HG03575 (cell line): ENCODE measurements around the gene RSPO1.

Experiments used
- ATAC-seq: cut with Tn5 transposase; IDR thresholded peaks from one replicate; pipeline ENCODE4 v1.9.1; 2021; ENCODE audit not compliant: unreplicated experiment, insufficient number of reproducible peaks, low FRiP score; ENCODE audit errors: extremely low read depth

The RSPO1 gene

GRCh38 chr1:37658486-37658885, 23.8 kb upstream of the RSPO1 start:
- no peak for ATAC-seq

- no peak for ATAC-seq
Observed at GRCh38 chr1:37657620-37658412, 23.1 kb upstream of the RSPO1 start.

- ATAC-seq, result no peak
Observed at GRCh38 chr1:37656881-37657280, 22.2 kb upstream of the RSPO1 start.

GRCh38 chr1:37656026-37656425, 21.3 kb upstream of the RSPO1 start:
- ATAC-seq, result no peak

GRCh38 chr1:37655274-37655673, 20.6 kb upstream of the RSPO1 start:
- ATAC-seq, result no peak

GRCh38 chr1:37653906-37654305, 19.2 kb upstream of the RSPO1 start:
- ATAC-seq, result no peak

- ATAC-seq, result no peak
Observed at GRCh38 chr1:37652976-37653375, 18.3 kb upstream of the RSPO1 start.

- ATAC-seq, result no peak
Observed at GRCh38 chr1:37651803-37652202, 17.1 kb upstream of the RSPO1 start.

- no peak for ATAC-seq
Observed at GRCh38 chr1:37650721-37651120, 16.0 kb upstream of the RSPO1 start.

- ATAC-seq, result no peak
Observed at GRCh38 chr1:37650173-37650572, 15.5 kb upstream of the RSPO1 start.

- ATAC-seq, result no peak
Observed at GRCh38 chr1:37647281-37647680, 12.6 kb upstream of the RSPO1 start.

GRCh38 chr1:37641059-37641458, 6.4 kb upstream of the RSPO1 start:
- no peak for ATAC-seq

- ATAC-seq, result no peak
Observed at GRCh38 chr1:37636435-37636834, 1.7 kb upstream of the RSPO1 start.

GRCh38 chr1:37634992-37635902, 555 bp upstream of the RSPO1 start:
- ATAC-seq, result no peak

GRCh38 chr1:37633938-37634243, 801 bp downstream of the RSPO1 start:
- ATAC-seq, result no peak

GRCh38 chr1:37633040-37633937, 1.4 kb downstream of the RSPO1 start:
- no peak for ATAC-seq

- no peak for ATAC-seq
Observed at GRCh38 chr1:37631036-37631435, 3.7 kb downstream of the RSPO1 start.

GRCh38 chr1:37630426-37631028, 4.2 kb downstream of the RSPO1 start:
- no peak for ATAC-seq
